ENCODE measurements around the gene CACNA1I.

CACNA1I gene

DNA sequence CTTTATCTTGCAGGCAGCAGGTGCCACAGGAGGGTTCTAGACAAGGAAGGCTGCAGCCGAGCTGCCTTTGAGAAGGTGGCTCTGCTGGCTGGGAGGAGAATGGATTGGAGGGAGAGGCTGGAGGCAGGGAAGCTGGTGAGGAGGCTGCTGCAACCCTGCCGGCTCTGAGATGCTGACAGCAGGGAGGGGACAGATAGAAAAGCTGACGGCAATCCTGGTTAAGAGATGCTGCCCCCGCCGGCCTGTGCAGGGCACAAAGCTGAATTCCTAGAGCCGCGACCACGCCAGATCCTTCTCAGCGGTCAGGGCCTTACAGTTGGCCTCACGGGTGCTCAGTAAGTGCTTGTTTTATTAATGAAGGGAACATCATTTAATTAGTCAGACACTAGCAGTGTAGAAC is 105.4 kb downstream of the CACNA1I start:
- no peak for DNase-seq

DNA sequence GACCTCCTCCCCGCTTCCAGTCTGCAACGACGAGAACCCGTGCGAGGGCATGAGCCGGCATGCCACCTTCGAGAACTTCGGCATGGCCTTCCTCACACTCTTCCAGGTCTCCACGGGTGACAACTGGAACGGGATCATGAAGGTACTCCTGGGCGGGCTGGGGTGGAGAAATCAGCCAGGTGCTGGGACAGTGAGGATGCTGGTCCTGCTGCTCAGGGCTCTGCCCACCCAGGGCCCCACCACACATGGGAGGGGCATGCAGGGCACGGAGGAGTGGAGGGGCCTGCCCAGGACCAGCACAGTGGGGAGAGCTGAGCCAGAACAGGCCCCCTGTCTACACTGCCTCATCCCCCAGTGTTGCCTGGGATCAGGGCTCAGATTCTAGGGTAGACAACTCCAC is 107.4 kb downstream of the CACNA1I start:
- DNase-seq: no peak

GRCh38 chr22:39678862-39679490 is 108.4 kb downstream of the CACNA1I start:
- DNase-seq: no peak

DNA sequence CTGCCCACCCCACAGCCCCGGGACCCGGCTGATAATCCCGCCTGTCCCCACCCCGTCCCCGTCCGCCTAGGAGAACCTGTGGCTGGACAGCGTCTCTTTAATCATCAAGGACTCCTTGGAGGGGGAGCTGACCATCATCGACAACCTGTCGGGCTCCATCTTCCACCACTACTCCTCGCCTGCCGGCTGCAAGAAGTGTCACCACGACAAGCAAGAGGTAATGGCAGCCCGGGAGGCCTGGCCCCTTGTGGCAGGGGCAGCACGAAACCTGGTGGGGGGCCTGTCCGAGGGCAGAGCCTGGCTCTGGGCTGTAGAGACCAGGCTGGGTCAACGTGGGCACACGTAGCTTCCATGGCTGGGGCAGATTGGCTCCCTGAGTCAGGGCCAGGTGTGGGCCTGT is 109.1 kb downstream of the CACNA1I start:
- DNase-seq: no peak

GRCh38 chr22:39680486-39680885 is 109.9 kb downstream of the CACNA1I start:
- no peak for DNase-seq

DNA sequence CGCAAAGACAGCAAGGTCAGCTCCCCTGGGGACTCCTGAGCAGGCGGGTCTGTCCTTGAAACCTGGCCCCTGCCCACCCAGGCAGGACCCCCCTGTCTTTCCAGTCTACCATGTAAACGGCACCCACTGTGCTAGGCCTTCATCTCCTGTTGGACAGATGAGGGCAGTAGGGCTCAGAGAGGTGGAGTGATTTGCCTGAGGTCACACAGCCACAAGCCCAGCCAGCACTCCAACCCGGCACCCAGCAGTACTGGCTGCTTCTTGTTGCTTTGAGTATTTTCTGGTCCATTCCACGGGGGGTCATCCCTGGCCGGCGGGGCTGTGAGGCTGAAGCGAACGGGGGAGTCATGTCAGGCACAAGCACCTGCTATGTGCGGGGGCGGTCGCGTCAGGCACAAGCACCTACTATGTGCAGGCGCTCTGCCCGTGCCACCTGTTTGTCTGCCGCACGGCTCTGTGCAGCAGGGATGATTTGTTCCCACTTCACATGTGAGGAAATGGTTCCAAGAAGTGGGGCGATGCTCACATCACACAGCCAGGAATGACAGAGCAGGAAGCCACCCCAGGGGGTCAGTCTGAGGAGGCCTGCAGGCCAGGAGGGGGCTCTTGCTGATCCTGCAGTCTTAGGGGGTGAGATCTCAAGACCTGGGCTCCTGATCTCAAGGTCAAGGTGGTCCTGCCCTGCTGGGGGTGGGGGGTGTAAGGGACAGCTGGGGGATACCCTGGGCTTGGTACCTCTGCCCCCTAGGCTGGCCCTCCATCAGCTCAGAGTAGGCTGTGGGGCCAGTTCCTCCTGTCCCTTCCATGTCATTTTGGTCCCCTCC is 110.7 kb downstream of the CACNA1I start:
- DNase-seq: no peak

- DNase-seq: no peak
Observed at GRCh38 chr22:39682994-39683393, 112.4 kb downstream of the CACNA1I start.

GRCh38 chr22:39683639-39684038 is 113.1 kb downstream of the CACNA1I start:
- no peak for DNase-seq

DNA sequence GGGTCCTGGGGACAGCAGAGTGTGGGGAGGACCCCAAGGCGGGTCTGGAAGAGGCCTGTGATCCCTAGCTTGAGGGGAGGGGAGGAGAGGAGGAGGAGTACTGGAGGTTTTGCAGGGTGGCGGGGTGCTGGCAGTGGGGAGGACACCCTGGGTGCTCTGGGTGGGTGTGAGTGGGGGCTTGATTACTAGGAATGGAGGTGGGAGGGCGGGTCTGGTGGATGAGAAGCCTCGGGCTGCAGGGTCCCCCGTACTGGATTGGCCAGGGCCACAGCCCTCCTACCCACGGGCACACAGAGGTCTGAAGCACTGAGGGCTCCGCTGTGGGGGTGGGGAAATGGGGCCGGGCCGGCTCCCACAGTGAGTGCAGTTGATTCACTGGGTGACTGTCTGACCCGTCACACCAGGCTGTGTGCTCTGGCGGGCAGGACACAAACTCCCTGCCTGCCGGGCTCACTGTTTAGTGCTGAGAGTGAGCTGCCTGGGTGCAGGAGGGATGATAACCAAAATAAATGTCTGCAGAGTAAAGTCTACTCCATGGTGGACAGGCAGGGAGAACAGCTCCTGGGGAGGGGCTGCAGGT is 114.2 kb downstream of the CACNA1I start:
- no peak for DNase-seq

- DNase-seq: no peak
Observed at GRCh38 chr22:39685336-39686177, 115.0 kb downstream of the CACNA1I start.

GRCh38 chr22:39686178-39686620 is 115.6 kb downstream of the CACNA1I start:
- no peak for DNase-seq

DNA sequence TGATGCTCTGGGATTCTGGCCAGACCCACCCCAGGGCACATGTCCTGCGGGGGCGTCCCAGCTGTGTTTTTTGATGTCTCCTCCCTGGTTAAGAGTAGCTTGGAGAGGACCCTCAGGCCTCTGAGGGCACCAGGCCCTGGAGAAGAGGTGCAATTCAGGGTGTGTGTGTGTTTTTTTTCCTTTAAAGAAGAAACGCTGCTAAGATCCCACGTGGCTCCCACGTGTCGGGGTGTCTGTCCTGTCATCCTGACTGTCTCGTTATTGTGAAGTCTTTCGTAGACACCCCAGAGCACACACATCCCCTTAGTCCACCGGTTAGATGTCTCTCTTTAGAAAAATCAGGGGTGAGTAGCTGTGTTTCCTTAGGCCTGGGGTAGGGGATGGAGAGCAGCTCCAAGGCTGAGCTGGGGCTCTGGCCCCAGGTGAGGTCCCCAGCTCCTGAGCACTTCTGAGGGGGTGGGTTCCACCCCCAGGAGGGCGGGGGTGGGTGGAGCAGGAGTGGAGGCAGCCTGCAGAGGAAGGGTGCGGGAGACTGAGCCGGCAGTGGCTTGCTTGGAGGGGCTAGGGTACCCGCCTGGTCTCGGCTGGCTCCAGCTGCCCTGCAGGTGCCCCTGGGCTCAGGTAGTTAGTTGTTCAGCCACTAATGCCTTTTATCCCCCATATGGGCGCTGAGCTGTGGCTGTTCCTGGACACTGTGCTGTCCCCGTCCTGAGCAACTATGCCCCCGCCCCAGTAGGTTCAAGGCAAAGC is 116.4 kb downstream of the CACNA1I start:
- no peak for DNase-seq

DNA sequence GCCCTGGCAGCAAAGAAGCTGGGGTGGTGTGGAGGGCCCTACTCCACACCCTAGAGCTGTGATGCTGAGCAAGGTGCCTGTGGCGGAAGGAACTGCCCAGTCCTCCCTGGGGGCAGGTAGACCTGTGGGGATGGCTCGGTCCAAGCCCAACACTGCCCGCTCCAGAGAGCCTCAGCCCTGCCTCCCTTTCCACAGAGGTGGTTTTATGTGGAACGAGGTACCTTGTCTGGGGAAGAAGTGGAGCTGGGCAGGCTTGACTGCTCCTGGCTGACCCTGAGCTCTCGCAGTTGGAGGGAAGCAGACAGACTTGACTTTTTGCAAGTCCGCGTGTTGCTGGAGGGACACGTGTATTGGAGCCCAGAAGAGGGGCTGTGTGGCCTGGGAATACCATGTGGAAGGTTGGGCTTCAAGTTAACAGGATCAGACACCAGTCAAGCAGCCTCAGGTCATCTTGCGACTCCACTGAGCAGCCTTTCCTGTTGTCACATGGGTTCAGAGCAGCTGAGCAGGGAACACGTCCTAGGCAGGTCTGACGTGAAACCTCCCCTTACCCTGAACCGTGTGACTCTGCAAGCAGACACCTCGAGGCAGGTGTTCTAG is 117.7 kb downstream of the CACNA1I start:
- DNase-seq: no peak

GRCh38 chr22:39689421-39689820 is 118.9 kb downstream of the CACNA1I start:
- DNase-seq: no peak

DNA sequence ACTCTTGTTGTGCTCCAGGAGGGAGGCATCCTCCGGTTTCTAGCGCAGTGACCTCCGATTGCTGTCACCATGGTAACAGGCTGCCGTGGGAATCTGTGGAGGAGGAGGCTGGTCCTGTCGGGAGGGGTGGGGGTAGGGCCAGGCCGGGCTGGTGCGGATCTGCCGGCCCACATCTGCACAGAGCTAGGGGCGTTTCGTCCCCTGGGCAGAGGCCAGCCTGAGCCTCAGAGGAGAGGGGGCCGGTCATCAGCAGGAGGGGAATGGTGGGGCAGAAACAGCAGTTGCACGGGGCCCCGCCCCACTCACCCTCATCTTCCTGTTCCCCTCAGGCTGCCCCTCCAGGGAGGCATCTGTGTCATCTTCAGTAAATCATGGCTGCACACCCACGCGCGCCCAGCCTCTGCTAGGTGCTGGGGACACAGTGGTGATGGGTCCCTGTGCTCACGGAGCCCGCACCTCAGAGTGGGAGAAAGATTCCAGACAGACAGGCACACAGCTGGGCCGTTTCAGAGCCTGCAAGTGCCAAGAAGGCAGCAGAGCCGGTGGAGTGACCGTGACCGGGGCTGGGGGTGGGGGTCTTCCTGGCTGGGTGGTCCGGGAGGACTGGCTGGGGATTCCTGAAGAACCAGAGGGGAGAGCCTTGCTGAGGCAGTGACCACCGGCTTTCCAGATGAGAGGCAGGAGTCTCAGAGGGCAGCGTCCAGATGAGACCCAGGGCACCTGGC is 120.5 kb downstream of the CACNA1I start:
- DNase-seq: no peak

DNA sequence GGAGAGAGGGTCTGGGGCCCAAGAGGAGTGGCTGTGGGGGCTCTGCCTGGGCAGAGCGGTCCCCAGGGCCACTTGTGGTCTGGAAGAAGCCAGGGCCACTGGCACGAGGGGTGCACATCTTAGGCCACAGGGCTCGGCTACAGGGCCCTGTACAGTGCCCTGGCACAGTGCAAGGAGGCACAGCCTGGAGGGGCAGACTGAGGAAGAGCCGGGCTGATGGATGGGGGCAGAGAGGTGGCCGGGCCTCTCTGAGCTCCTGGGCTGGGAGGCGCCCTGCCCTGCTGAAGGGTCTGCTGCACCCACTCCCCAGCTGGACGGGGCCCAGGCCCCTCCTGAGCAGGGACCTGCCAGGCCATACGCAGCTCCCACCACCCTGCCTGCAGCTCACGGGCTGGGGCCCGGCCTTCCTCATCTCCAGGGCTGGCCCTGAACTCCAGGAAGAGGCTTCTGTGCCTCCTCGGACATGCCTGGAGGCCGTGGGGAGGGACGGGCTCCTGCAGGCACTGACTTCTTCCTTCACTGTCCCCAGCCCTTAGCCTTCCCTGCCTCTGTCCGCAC is 123.5 kb downstream of the CACNA1I start:
- no peak for DNase-seq

- no peak for DNase-seq
Observed at GRCh38 chr22:39697790-39698430, 127.4 kb downstream of the CACNA1I start.

- no peak for DNase-seq
Observed at GRCh38 chr22:39699631-39700360, 129.2 kb downstream of the CACNA1I start.

- no peak for DNase-seq
Observed at GRCh38 chr22:39700565-39700964, 130.0 kb downstream of the CACNA1I start.

- no peak for DNase-seq
Observed at GRCh38 chr22:39703091-39703490, 132.5 kb downstream of the CACNA1I start.
